H1 (cell line): ENCODE measurements around the gene DPP8.
"Not testable (repeated sequence)": the region's sequence is repeated elsewhere in the genome, so short reads cannot be mapped to it uniquely, and the experiment has no call there.

Source experiments
- EZH2 ChIP-seq: fragments of 200-600 bp; sonication (generic); IDR thresholded peaks from 2 replicates; pipeline ENCODE4 v1.7.1; 2012; ENCODE audit warnings: low read depth, mild to moderate bottlenecking, moderate library complexity, low read length, inconsistent platforms; ENCODE audit not compliant: severe bottlenecking
- PHF8 ChIP-seq: fragments of 200-600 bp; sonication (generic); conservative IDR thresholded peaks from 2 replicates; pipeline ENCODE4 v1.7.1; 2012; ENCODE audit warnings: low read depth, mild to moderate bottlenecking, inconsistent platforms, low read length, moderate library complexity
- POU5F1 ChIP-seq: IDR thresholded peaks from 2 replicates; pipeline ENCODE4 v1.6.1; 2011; ENCODE audit warnings: low read depth, mild to moderate bottlenecking, low read length, moderate library complexity
- RFX5 ChIP-seq: IDR thresholded peaks from 2 replicates; pipeline ENCODE4 v1.6.1; 2011; ENCODE audit warnings: low read depth, low read length, improper control_type of control experiment, borderline replicate concordance
- YY1 ChIP-seq: IDR thresholded peaks from 2 replicates; pipeline ENCODE4 v1.6.1; 2011; ENCODE audit warnings: low read depth, mild to moderate bottlenecking, low read length
- ZNF274 ChIP-seq: IDR thresholded peaks from 2 replicates; pipeline ENCODE4 v1.7.0; 2012; ENCODE audit warnings: low read length, borderline replicate concordance; ENCODE audit errors: extremely low read depth
- TF ChIP-seq, protein P1 (sequence below), 3 experiments: IDR thresholded peaks; 1 replicate in 2 of 3; 2 replicates in 1 of 3; pipeline versions ENCODE4 v1.5.1 to v1.6.1; 2011; ENCODE audit warnings: low read length in 3 of 3, mild to moderate bottlenecking in 3 of 3, inconsistent platforms in 2 of 3, low read depth in 1 of 3, moderate library complexity in 1 of 3; ENCODE audit not compliant: insufficient read depth in 1 of 3; ENCODE audit errors: control extremely low read depth in 1 of 3

DNA sequence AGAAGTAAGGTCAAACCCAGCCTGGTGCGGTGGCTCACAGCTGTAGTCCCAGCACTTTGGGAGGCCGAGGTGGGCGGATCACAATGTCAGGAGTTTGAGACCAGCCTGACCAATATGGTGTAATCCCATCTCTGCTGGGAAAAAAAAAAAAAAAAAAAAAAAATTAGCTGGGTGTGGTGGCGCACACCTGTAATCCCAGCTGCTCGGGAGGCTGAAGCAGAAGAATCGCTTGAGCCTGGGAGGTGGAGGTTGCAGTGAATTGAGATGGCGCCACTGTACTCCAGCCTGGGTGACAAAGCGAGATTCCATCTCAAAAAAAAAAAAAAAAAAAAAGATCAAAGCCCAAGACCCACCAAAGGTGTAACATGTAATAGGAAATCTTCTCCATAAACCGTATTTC lies 31.8 kb upstream of the DPP8 start:
- TF ChIP-seq EZH2, ZNF274, RFX5, YY1, PHF8, POU5F1: not testable (repeated sequence)
- TF ChIP-seq, protein P1, sequence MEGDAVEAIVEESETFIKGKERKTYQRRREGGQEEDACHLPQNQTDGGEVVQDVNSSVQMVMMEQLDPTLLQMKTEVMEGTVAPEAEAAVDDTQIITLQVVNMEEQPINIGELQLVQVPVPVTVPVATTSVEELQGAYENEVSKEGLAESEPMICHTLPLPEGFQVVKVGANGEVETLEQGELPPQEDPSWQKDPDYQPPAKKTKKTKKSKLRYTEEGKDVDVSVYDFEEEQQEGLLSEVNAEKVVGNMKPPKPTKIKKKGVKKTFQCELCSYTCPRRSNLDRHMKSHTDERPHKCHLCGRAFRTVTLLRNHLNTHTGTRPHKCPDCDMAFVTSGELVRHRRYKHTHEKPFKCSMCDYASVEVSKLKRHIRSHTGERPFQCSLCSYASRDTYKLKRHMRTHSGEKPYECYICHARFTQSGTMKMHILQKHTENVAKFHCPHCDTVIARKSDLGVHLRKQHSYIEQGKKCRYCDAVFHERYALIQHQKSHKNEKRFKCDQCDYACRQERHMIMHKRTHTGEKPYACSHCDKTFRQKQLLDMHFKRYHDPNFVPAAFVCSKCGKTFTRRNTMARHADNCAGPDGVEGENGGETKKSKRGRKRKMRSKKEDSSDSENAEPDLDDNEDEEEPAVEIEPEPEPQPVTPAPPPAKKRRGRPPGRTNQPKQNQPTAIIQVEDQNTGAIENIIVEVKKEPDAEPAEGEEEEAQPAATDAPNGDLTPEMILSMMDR (IDR thresholded peaks at IDR 0.05; ENCODE audit: control extremely low read depth in 1 of 3, insufficient read depth in 1 of 3, low read depth in 1 of 3, low read length in 3 of 3) = not testable (repeated sequence)
